Right cardiac atrium (tissue), 5 donors: ENCODE results near the gene CCDC38. TPM values are rescaled to one million over a fixed set of nuclear protein-coding genes. Genes with fewer than 3 reads are reported as not detected.
"Not testable (repeated sequence)": the region's sequence is repeated elsewhere in the genome, so short reads cannot be mapped to it uniquely, and the experiment has no call there.

ENCODE experiments used
- ATAC-seq, 2 donors: fragments of 200-7000 bp; cut with Tn5 transposase; one replicate each; pipeline versions ENCODE4 v1.8.0 to v1.9.1; 2020; ENCODE audit warnings: moderate library complexity in 2 of 2, mild to moderate bottlenecking in 1 of 2
- DNase-seq, 3 donors: peaks; one replicate each; pipeline ENCODE4 v3.0.0-alpha.2; 2020
- H3K27ac ChIP-seq: one replicate; pipeline ENCODE4 v1.5.1; 2013; ENCODE audit warnings: mild to moderate bottlenecking, low read length, control low read depth, moderate library complexity
- H3K27me3 ChIP-seq: one replicate; pipeline ENCODE4 v1.6.1; 2013; ENCODE audit not compliant: control insufficient read depth, insufficient read depth
- H3K4me1 ChIP-seq: one replicate; pipeline ENCODE4 v1.6.1; 2013; ENCODE audit warnings: low read length; ENCODE audit not compliant: control insufficient read depth, insufficient read depth
- H3K4me3 ChIP-seq: one replicate; pipeline ENCODE4 v1.5.1; 2013; ENCODE audit warnings: low read length, control low read depth
- H3K9me3 ChIP-seq: one replicate; pipeline ENCODE4 v1.6.1; 2013; ENCODE audit warnings: low read length; ENCODE audit not compliant: control insufficient read depth
- WGBS: extraction: QIAGEN DNeasy Blood & Tissue Kit; methylation state at CpG from one replicate; pipeline ENCODE4 v1.1.7; 2013; 5-methylcytosine and 5-hydroxymethylcytosine counted together
- intact Hi-C, 4 donors: fragments of 100-400 bp; cut with DNase I; formaldehyde crosslinking; loops; one replicate each; pipeline versions ENCODE4 v1.11.0 to v1.14.0; 2022 to 2023
- polyA plus RNA-seq: library from polyadenylated mRNA; stranded (reverse); fragments of 200-250 nt; gene quantifications from one replicate; pipeline ENCODE4 v1.2.3, GENCODE V29; 2013
- total RNA-seq, 4 donors: library from RNA; stranded (reverse); fragmentation: NEBNext Ultra II Directional; extraction: Animal tissue kit (Norgen Biotek cat#: 25700); gene quantifications; one replicate each; pipeline ENCODE4 v1.2.1, GENCODE V29; 2021
- donor health status: healthy with polysubstance abuse.
- donor health status: DM: no; HTN: yes; CAD: no.
- donor health status: DM: no; HTN: no; CAD: no.
- donor health status: DM: no; HTN: yes; CAD: no; lungs with severe emphysema.
- donor health status: DM: yes; HTN: yes; CAD: no.

CCDC38 gene
- total and polyA plus RNA-seq, 5 donors = 0.05 to 0.14 (median 0.09) TPM; not detected in 2

DNA sequence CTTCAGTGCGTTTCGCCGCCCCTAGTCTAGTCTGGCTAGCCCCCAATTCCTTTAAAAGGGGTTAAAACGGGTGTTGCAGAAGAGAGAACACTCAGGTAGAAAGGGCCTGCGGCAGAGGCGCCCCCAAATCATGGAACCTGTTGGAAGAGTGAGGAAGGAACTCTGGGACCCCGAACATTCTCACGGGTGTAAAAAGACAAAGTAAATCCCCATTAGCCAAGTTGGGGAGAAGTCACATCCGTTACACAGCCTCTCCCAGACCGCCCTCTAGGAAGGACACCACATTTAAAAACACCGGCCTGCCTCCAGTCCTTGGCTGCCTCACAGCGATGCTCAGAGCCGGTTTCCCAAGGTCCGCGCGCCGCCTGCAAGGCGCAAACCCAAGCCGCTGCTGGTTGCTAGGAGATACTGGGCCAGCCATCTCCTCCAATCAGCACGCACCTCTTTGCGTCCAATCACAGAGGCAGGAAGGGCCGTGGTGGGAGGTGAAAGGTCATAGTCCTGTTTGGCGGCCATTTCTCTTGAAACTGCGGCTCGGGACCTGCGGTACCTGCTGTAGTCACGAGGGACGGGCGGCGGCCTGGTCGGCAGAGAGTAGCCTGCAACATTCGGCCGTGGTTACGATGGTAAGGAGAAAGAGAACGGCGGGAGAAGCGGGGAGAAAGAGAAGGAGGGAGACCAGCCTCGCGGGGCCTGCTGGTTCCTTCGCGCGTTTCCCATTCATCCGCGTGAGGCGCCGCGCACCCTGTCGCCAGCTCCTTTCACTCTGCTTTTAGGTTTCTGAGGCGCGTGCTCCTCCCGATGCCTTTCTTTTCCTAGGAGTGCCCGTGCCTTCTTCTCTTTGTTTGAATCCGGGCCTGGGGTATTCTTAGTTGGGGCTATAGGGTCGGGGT lies 83.7 kb downstream of the CCDC38 start, which contains the start of gene SNRPF:
TSS of gene SNRPF (plus strand) at position 502 of the 893 bp plus-strand sequence. CDS start at position 624, 122 bp downstream.
- intact Hi-C loops = no loop called here
- ATAC-seq = peak; percentile 100
- Histone ChIP-seq H3K9me3 (no peaks in the 10 kb centered on the region), H3K4me3 (peak within 1 kb of the TSS; percentile 81), H3K4me1 (peaks cover 3% of the 10 kb centered on the region), H3K27ac (peak within 1 kb of the TSS; percentile 69), H3K27me3 (no peaks in the 10 kb centered on the region)
- WGBS = under 1% methylated on average over 54 of the region's 54 CpGs
- DNase-seq = peak; percentile 94 to 96 (median 96)

DNA sequence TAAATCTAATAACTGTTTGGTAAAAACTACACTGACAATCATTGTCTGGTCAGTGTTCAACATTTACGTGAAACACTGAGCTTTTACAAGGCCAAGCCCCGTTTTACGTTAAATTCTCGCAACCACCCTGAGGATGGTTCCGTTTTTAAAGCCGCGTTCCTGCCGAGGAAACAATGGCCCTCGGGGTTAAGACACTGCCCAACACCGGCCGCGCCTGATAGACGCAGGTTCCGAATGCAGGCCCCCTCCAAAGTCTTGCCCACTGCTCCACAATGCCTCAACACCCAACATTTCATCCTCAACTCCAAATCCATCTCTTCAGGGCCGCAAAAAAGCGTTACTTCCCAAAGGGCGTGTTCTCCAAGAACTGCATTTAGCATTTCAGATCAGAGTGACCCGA lies 84.6 kb downstream of the CCDC38 start:
- Histone ChIP-seq H3K4me3 (no peak overlapping the region), H3K27ac (no peak overlapping the region), H3K27me3 (no peaks in the 10 kb centered on the region), H3K4me1 (peaks cover 3% of the 10 kb centered on the region), H3K9me3 (no peaks in the 10 kb centered on the region)
- intact Hi-C loops = no loop called here
- no peak for ATAC-seq
- WGBS = 53% methylated on average over 18 of the region's 18 CpGs
- DNase-seq = peak in 1 of 3 donors; percentile 46

DNA sequence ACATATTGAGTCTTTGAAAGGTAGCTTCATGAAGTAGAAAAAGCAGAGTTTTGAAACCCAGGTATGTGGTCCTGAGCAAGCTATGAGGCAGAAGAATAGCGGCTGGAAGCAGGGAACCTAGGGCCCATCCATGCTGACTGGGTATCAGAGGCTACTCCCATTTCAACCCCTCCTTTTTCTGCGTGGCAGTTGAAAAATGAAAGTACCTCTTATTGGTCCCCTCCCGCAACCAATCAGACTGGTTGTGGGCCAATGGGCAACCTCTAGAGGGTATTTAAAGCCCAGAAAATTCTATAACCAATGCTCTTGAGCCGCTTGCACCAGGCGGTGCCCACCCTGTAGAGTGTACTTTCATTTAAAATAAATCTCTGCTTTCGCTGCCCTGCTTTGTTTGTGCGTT lies 85.3 kb downstream of the CCDC38 start:
- DNase-seq (no peak), ATAC-seq (no peak)
- WGBS = 96% methylated on average over 7 of the region's 7 CpGs
- Histone ChIP-seq H3K4me1 (peaks cover 3% of the 10 kb centered on the region), H3K27ac (no peak overlapping the region), H3K4me3 (no peak overlapping the region), H3K9me3 (no peaks in the 10 kb centered on the region), H3K27me3 (no peaks in the 10 kb centered on the region)
- intact Hi-C loops = no loop called here

DNA sequence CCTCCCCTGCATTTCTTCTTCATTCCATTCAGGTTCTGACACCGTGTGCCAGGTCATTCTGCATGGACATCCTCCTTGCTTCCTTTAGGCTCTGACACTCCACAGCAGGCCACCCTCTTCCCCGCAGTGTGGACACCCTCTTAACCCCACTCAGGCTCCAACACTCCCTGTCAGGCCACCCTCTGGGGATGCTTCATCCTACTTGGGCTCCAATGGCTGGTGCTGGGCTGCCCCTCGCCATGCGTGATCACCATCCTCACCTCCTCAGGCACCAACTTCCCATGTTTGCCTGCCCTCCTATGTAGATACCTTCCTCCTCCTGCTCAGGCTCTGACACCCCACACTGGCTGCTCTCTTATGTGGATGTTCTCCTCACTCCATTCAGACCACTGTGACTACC lies 90.3 kb downstream of the CCDC38 start:
- 80% methylated on average over 4 of the region's 4 CpGs for WGBS
- Histone ChIP-seq H3K9me3 (no peaks in the 10 kb centered on the region), H3K27me3 (no peaks in the 10 kb centered on the region), H3K4me1 (no peaks in the 10 kb centered on the region), H3K27ac (no peak overlapping the region), H3K4me3 (no peak overlapping the region)
- intact Hi-C loops = no loop called here
- DNase-seq (no peak), ATAC-seq (peak in 1 of 2 donors; percentile 24)

DNA sequence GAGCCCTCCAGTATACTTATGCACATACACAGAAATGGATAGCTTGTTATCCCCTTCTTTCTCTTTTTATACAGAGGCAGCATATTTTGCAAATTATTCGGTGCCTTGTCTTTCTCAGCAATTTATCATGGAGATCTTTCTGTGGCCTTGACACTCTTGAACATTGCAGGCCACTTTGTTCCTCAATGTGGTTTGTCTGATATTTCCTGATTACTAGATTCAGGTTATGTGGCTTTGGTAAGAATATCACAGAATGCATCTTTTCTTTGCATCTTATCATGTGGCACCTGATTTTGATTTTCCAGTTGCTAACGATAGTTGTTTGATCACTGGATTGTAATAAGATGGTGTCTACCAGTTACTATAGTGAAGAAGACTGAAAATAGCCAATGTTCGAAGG lies 90.8 kb downstream of the CCDC38 start:
- 81% methylated on average over 3 of the region's 3 CpGs for WGBS
- intact Hi-C loops = no loop called here
- DNase-seq = no peak

GRCh38 chr12:95848575-95849388 lies 93.6 kb downstream of the CCDC38 start:
- no peak for DNase-seq
- WGBS = 58% methylated on average over 8 of the region's 8 CpGs
- Histone ChIP-seq H3K4me3 (no peak overlapping the region), H3K27me3 (no peaks in the 10 kb centered on the region), H3K9me3 (no peaks in the 10 kb centered on the region), H3K4me1 (no peaks in the 10 kb centered on the region), H3K27ac (no peak overlapping the region)
- intact Hi-C loops = no loop called here
- ATAC-seq = no peak

More for the DNA sequence above, 90.8 kb downstream of the CCDC38 start:
- Histone ChIP-seq H3K4me3 (no peak overlapping the region), H3K27ac (no peak overlapping the region), H3K4me1 (no peaks in the 10 kb centered on the region), H3K27me3 (no peaks in the 10 kb centered on the region), H3K9me3 (no peaks in the 10 kb centered on the region)
- no peak for ATAC-seq

- 92% methylated on average over 6 of the region's 12 CpGs for WGBS
- H3K9me3 ChIP-seq, intact Hi-C loops, H3K4me1 ChIP-seq, H3K27me3 ChIP-seq, DNase-seq, H3K27ac ChIP-seq, H3K4me3 ChIP-seq: not testable (repeated sequence)
- peak in 1 of 2 donors; percentile 47 for ATAC-seq
Observed at GRCh38 chr12:95842426-95842825, 100.0 kb downstream of the CCDC38 start.

DNA sequence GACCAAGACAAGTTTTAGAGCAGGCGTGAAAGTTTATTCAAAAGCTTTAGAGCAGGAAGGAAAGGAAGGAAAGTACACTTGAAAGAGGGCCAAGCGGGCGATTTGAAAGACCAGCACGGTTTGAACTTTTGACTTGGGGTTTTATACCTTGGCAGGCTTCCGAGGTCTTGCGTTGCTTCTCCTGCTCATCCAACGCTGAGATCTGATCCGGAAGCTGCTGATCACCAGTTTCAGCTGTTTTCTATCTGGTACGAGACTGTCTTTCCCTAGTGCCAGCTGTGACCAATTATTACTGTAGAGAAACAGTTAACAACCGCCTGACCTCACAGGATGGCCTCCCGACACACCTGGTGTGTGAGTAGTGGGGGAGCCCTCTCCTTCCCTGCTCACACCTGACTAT lies 104.3 kb downstream of the CCDC38 start:
- Histone ChIP-seq H3K9me3 (no peaks in the 10 kb centered on the region), H3K4me3 (no peak overlapping the region), H3K27ac (no peak overlapping the region), H3K27me3 (no peaks in the 10 kb centered on the region), H3K4me1 (no peaks in the 10 kb centered on the region)
- DNase-seq (no peak), ATAC-seq (no peak)
- intact Hi-C loops = no loop called here
- 39% methylated on average over 11 of the region's 11 CpGs for WGBS

DNA sequence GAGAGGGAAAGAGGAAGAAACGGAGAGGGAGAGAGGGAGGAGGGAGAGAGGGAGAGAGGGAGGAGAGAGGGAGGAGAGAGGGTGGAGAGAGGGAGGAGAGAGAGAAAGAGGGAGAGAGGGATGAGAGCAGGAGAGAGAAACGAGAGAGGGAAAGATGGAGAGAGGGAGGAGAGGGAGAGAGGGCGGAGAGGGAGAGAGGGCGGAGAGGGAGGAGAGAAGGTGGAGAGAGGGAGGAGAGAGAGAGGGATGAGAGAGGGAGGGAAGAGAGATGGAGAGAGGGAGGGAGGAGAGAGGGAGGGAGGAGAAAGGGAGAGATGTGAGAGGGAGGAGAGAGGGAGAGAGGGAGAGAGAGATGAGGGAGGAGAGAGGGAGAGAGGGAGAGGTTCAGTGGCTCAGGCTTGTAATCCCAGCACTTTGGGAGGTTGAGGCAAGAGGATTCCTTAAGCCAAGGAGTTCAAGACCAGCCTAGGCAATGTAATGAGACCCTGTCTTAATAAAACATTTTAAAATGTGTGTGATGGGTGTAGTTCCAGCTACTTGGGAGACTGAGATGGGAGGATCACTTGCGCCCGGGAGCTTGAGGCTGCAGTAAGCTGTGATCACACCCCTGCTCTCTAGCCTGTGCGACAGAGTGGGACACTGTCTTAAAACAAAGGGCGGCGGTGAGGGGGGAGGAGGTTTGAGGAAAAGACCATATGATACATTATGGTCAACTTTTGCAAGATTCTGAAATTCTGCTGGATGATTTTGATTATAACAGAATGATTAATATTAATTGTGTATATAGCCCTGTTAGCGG lies 105.0 kb downstream of the CCDC38 start:
- intact Hi-C loops = no loop called here
- no peak overlapping the region for H3K27ac ChIP-seq
- no peak overlapping the region for H3K4me3 ChIP-seq
- no peaks in the 10 kb centered on the region for H3K27me3 ChIP-seq
- WGBS = 62% methylated on average over 10 of the region's 10 CpGs
- DNase-seq (no peak), ATAC-seq (peak in 1 of 2 donors; percentile 14)
- H3K4me1 ChIP-seq = no peaks in the 10 kb centered on the region
- H3K9me3 ChIP-seq = no peaks in the 10 kb centered on the region

GRCh38 chr12:95836630-95837239 lies 105.7 kb downstream of the CCDC38 start:
- no peaks in the 10 kb centered on the region for H3K4me1 ChIP-seq
- H3K27ac ChIP-seq = no peak overlapping the region
- no peaks in the 10 kb centered on the region for H3K27me3 ChIP-seq
- 0% methylated on average over 1 of the region's 1 CpG for WGBS
- DNase-seq (no peak), ATAC-seq (no peak)
- H3K4me3 ChIP-seq = no peak overlapping the region
- no peaks in the 10 kb centered on the region for H3K9me3 ChIP-seq
- intact Hi-C loops = no loop called here
